C4-2B (cell line): ENCODE measurements around the gene TMEM238L.
A peak's percentile ranks its signal among the peaks of the same experiment; 100 is the strongest.

Experiments
- H3K27ac ChIP-seq: fragments of 450-650 bp; 2 replicates; pipeline ENCODE4 v1.5.1; 2017
- ZFX ChIP-seq: fragments of 450-650 bp; IDR thresholded peaks from 2 replicates; pipeline ENCODE4 v1.6.1; 2017
- TF ChIP-seq, protein P1 (sequence below): fragments of 450-650 bp; conservative IDR thresholded peaks from 2 replicates; pipeline ENCODE4 v1.5.1; 2017; ENCODE audit warnings: mild to moderate bottlenecking

TMEM238L gene

DNA sequence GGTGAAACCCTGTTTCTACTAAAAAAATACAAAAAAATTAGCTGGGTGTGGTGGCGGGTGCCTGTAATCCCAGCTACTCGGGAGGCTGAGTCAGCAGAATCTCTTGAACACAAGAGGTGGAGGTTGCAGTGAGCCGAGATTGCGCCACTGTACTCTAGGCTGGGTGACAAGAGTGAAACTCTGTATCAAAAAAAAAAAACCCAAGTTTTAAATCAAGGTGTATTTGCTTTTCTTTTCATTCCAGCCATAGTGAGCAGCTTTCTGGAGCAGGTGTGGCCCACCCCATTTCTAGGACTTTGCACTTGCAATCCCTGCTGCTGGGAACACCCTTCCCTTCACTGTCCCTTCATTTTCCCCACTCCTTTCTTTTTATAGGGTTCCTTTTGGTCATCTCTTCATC, 28.8 kb downstream of the TMEM238L start:
- TF ChIP-seq, protein P1, sequence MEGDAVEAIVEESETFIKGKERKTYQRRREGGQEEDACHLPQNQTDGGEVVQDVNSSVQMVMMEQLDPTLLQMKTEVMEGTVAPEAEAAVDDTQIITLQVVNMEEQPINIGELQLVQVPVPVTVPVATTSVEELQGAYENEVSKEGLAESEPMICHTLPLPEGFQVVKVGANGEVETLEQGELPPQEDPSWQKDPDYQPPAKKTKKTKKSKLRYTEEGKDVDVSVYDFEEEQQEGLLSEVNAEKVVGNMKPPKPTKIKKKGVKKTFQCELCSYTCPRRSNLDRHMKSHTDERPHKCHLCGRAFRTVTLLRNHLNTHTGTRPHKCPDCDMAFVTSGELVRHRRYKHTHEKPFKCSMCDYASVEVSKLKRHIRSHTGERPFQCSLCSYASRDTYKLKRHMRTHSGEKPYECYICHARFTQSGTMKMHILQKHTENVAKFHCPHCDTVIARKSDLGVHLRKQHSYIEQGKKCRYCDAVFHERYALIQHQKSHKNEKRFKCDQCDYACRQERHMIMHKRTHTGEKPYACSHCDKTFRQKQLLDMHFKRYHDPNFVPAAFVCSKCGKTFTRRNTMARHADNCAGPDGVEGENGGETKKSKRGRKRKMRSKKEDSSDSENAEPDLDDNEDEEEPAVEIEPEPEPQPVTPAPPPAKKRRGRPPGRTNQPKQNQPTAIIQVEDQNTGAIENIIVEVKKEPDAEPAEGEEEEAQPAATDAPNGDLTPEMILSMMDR = no peak
- no peak for TF ChIP-seq ZFX
- H3K27ac ChIP-seq = no peak overlapping the region

DNA sequence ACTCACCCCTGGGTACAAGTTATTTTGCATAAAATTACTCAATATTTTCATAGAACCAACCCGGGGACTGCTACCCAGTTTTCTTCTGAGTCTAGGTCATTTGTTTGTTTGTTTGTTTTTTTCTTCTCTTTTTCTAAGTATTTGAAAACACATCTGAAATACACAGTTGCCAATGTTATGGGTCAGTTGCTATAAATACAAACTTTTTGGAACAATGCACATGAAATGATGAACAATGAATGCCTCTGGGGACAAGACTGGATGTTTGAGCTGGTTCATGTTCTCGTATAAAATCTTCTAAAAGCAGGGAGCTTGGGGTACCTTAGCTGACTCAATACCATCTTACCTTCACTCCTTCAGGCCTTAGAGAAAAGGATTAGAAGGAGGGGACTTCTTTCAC, 30.5 kb downstream of the TMEM238L start:
- H3K27ac ChIP-seq = no peak overlapping the region
- no peak for TF ChIP-seq ZFX
- TF ChIP-seq, protein P1 = no peak

DNA sequence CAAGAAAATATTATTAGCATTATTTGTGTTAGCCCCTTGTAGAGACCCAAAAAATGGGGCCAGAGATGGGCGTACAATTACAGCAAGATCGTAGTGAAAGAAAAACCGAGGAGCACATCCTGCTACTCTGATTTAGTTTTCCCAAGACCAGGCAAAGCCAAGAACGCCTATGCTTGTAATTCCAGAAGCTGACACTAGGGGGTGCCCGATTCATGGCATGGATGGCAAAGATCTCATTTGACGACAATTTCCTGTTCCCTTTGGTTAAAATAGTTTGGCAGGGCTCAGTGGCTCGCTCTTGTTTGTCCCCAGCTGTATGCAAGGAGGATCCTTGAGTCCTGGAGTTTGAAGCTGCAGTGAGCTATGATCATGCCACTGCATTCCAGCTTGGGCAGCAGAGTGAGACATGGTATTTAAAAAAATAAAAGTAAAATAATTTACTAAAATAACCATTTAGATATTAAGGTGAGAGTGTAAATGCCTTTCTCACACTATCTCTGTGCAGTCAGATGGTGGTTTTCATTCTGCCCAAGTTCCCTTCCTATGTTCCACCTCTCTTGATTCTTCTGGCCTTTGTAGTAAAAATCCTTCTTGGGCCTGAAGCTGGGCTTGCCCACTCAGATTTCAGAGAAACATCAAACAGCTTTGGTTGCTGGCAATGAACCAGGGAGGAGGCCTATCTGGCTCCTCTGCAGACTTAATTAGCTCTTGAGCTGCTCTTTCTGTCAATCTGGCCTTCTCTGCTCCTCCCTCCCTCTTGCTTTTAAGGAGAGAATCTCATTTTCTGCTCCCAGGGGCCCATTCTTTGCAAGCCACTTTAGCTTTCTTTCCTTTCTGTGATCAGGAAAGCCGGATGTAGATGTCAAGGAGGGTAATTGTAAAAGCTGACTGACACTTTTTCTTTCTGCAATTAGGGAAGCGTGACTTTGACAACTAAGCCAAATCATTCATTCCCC, 31.2 kb downstream of the TMEM238L start:
- no peak for TF ChIP-seq ZFX
- TF ChIP-seq, protein P1 = peak; percentile 96

DNA sequence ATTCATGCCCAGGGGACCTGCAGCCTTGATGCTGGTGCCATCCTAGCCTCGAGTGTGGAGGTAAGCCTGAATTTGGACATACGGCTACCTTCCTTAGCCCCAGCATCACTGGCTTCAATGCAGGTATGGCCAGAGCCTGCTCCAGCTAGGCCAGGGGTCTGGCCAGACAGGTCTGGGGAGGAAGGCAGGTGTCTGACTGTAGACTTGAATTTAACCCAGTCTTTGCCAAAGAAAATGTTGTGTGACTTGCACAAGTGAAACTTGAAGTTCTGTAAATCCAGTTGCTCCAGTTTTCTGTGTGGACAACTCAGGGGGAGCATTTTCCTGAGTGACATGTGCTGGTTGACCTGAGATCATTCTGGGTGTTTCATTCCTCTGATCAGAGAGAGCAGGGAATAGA, 32.8 kb downstream of the TMEM238L start:
- H3K27ac ChIP-seq = no peak overlapping the region
- no peak for TF ChIP-seq ZFX
- TF ChIP-seq, protein P1 = no peak

More for the DNA sequence above, 31.2 kb downstream of the TMEM238L start:
- no peak overlapping the region for H3K27ac ChIP-seq

DNA sequence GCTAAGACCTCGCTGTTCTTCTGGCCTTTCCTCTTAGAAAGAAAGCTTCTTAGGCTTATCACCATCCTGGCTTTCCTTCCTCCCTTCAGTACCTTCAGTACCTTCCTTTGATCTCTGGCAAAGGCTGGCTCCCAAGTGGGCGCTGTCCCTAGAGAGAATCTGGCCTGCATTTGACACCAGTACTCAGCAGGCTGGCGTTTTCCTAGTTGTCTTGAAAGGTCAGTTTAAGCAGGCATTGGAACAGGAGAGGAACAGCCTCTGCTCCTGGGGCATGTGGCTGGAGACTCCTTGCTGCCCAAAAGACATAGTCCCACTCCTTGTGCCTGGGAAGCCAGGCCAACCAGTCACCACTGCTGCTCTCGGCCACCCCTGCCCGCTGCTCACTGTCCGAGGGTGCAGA, 34.1 kb downstream of the TMEM238L start:
- TF ChIP-seq, protein P1 = no peak
- TF ChIP-seq ZFX = no peak
- H3K27ac ChIP-seq = no peak overlapping the region

DNA sequence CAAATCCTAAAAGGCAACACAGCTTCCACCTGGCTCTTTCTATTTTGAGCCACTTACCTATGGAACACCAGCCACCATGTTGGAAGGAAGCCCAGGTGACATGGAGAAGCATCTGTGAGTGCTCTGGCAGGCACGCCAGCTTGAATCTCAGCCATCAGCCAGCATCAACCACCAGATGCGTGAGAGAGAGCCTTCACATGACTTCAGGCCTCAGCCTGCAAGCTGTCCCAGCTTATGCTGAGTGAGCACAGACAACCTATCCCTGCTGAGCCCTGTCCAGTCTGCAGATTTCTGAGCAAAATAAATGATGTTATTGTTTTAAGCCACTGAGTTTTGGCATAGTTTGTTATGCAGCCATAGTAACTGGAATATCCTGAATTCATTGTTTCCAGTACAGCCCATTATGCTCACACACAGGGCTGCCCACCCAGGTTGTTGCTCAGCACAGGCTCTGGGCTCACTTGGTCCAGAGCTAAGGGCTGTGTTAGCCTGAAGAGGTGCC, 35.1 kb downstream of the TMEM238L start:
- TF ChIP-seq, protein P1 = no peak
- no peak for TF ChIP-seq ZFX
- no peak overlapping the region for H3K27ac ChIP-seq

DNA sequence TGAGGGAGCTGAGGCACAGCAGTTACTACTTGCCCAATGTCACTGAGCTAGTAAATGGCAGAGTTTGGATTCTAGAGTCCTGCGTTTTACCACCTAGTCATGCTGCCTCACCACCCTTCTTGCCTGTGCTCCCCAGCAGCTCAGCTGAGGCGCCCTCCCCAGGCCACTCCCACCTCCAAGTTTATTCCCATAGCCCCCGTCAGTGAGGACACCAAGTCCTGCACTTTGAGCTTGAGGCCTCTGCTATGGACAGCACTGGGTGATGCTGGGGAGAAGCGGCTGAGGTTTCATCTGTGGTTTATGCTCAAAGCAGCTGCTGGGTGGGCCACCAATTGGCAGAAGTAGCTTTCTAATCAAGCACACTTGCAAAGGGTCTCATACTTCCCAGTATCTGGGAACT, 36.7 kb downstream of the TMEM238L start:
- TF ChIP-seq ZFX = no peak
- TF ChIP-seq, protein P1 = no peak
- no peak overlapping the region for H3K27ac ChIP-seq
